Myocyte (in vitro differentiated cells): ENCODE measurements around the gene FXR2. TPM values are rescaled to one million over a fixed set of nuclear protein-coding genes. Genes with fewer than 3 reads are reported as not detected.

Experiments
- DNase-seq: peaks from one replicate; pipeline ENCODE4 v3.0.0-alpha.2; 2012; ENCODE audit warnings: low read depth
- total RNA-seq: library from RNA; depleted of rRNA; stranded (reverse); fragments of >200 nt; gene quantifications from 2 replicates; pipeline ENCODE4 v1.2.3, GENCODE V29; 2014

The FXR2 gene
- total RNA-seq, 1 donor from 2014 or later, result 85.2 TPM

DNA sequence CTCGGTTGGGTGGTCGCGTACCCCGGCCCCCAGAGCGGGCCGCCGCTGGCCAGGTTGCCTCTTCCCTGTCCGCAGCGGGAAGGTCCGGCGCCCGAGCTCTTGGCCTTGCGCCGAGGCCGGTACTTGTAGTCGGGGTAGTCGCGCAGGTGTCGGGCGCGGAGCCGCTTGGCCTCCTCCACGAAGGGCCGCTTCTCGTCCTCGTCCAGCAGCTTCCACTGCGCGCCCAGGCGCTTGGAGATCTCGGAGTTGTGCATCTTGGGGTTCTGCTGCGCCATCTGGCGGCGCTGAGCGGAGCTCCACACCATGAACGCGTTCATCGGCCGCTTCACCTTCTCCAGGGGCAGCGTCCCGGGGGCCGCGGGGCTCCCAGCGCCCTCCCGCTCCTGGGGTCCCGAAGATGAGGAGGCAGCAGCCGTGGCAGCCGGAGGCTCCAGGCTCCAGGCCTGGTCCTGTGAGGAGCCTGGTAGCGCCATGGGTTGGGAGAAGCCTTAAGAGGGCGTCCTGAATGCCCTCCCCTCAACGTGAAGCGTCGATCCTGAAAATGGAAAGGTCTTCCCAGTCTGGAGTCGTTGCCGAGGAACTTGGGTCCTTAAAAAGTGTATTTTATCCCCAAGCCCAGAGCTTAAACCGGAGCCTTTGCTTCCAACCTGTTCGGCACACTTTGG lies 25.4 kb downstream of the FXR2 start:
- DNase-seq, result peak; percentile 89

DNA sequence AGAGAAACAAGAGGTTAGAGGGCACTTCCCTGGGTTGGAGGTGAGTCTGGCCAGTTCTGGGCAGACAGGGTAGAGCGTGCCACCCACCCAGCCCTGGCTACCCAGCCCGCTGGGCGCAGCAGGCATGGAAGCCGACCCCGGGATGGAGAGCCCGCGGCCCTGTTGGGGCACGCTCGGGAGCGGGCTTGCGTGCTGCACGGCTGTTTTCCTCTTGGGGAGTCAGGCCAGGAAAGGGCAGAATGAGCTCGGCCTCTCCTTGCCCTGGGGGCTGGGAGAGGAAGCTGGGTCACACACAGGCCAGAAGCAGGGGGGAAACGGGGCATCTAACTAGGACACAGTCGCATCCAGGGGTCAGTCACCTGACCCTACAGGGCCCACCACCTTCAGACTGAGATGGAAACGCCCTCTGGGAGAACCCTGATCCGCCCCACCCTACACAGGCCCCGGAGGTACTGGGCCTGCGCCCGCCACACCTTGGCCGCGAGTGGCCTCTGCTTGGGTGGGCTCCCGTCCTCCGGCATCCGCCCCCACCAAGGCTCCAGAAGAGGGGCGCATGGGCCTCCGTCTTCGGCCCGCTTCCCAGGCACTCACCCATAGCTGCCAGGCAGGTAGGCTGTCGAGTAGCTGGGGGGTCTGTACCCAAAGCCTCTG lies 26.0 kb downstream of the FXR2 start:
- DNase-seq, result no peak

DNA sequence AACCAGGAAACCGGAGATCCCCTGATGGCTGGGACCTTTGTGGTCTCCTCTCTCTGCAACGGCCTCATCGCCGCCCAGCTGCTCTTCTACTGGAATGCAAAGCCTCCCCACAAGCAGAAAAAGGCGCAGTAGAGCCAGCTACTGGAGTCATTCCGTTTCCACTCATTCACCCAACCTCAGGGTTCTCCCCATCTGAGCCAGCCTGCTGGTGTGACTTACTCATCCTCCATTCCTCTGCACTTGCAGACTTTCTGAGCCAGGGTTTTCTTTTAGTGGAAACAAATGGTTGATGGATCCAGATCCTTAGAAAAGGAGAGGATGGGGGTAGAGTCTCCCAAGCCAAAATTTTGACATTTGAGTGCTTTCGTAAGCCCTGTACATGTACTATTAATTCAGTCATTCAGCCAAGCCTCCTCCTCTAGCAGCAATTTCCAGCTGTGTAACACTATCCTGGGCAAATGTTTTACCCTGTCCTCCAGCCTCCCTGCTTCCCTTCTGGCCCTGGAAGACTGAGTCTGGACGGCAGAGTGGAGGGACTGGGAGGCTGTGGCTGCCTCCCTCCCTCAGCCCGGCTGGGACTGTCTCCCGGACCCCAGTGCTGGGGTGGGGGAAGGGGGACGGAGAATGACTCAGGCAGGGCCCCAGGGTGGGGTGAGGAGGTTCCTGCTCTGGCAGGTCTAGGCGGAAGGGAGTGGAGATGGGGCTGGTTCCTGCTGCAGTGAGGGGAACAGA lies 27.1 kb downstream of the FXR2 start:
- DNase-seq, result peak; percentile 98

DNA sequence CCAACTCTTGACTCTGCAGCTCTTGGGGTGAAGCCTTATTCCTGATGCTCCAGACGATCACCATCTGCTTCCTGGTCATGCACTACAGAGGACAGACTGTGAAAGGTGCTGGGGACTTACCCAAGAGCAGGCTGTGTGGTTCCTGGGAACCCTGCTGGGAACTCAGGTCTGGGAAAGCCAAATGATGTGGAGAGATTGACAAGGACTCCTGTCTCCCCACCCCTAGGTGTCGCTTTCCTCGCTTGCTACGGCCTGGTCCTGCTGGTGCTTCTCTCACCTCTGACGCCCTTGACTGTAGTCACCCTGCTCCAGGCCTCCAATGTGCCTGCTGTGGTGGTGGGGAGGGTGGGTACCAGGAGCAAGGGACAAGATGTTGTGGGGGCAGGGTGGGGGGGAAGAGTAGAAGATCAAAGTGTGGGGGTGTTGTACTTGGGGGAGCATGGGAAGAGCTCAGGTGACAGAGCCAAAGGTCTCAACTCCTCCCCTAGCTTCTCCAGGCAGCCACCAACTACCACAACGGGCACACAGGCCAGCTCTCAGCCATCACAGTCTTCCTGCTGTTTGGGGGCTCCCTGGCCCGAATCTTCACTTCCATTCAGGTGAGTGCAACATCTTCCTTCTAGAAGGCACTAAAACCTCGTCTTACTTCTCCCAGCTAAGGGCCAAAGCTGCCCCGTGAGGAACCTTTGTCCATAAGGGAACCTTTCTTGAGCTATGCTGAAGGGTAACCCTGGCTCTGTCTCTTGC lies 27.9 kb downstream of the FXR2 start:
- peak; percentile 80 for DNase-seq

DNA sequence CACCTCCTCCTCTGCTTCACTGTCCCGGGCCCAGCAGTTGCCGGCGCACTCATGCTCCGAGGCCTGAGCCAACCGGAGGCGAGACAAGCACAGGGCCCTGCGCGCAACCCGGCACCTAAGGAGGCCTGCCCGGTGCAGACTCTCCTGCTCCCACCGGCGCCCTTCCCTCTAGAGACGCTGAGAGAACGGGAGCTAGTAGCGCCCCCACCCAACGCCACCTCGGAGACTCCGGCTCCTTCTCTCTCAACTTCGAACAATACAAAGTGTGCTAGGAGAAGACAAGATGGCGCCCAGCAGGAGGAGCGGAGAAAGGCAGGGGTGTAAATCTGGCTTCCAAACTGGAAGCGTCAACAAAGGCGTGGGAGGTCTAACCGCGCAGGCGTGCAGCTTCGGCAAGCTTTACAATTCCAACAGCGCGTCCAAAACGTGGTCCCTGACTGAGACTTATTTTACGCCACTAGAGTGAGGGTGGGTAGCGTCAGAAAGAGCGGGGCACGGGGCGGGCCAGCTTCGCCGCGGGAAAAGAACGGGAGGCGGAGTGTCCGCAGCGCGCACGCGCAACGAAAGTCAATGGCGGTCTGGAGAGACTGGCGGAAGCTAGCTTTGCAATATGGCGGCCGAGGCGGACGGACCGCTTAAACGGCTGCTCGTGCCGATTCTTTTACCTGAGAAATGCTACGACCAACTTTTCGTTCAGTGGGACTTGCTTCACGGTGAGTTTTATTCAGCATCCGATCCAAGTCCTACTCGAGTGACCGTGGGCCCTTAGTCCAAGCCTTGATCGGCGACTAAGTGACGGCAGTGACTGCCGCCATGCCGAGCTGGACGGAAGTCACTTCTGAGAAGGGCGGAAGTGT lies 31.2 kb downstream of the FXR2 start, which contains the start of gene MPDU1:
TSS of gene MPDU1 (plus strand) at position 600 of the 857 bp plus-strand sequence. CDS start at position 611, 11 bp downstream.
- peak; percentile 98 for DNase-seq

DNA sequence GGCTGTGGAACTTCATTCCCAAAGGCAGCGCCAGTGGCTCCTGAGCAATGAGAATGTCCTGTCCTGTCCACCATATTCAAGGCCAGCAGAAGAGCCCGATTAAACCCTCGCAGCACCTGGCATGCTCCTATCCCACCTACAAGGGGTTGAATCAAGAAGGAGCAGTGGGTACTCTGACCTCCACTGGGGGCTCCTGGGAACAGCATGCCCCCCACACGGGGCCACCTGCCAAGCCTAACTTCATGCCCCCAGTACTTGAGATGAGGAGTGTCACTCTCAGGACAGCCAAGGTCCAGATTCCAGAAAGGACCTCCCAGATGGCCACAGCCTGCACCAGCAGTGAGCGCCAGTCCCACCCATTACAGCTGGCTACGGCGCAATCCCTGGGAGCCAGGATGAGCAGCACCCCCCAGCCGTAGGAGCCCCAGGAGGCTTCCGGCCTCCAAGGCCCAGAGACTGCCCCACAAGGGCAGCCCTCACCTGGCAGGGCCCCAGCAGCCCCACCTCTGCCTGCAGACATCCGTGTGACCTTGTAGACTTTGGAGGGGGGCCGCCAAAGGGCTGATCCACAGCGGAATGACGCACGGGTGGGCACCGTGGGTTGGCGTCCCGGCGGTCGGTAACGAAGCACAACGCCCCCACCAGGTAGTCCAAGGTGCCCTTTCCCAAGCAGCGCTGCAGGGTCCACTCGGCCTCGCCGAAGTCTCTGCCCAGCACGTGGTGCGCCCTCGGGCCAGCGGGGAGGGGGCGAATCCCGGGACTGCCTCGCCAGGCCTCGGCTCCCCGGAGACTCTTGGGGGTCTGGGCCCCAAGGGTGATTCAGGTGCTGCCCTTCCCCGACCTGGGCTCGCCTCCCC lies 32.1 kb downstream of the FXR2 start:
- DNase-seq, result no peak

DNA sequence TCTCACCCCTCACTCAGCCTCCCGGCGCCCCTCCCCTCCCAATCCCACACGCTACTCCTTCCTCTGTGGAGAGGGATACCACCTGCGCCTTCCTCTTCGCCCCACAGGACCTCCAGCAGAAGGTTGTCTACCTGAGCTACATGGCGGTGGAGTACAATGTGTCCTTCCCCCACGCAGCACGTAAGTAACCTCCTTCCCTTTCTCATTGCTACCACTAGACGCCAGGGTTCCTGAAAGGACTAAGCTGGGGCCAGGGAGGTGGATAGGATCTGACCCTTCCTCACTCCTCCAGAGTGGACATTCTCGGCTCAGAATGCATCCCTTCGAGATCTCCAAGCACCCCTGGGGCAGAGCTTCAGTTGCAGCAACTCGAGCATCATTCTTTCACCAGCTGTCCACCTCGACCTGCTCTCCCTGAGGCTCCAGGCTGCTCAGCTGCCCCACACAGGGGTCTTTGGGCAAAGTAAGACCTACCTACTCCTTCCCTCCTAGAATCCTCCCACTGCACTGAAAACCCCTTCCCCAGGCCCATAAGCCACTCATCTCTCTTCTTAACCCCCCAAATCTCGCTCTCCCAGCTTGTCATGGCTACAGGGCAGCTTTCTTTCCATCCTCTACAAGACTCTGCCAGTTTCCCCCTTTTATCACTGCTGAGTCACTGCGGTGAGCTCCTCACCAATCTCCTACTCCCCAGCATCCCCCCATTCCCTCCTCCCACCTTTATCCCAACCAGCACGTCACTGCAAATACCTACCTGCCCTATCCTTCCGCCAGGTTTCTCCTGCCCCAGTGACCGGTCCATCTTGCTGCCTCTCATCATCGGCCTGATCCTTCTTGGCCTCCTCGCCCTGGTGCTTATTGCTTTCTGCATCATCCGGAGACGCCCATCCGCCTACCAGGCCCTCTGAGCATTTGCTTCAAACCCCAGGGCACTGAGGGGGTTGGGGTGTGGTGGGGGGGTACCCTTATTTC lies 33.8 kb downstream of the FXR2 start:
- no peak for DNase-seq

DNA sequence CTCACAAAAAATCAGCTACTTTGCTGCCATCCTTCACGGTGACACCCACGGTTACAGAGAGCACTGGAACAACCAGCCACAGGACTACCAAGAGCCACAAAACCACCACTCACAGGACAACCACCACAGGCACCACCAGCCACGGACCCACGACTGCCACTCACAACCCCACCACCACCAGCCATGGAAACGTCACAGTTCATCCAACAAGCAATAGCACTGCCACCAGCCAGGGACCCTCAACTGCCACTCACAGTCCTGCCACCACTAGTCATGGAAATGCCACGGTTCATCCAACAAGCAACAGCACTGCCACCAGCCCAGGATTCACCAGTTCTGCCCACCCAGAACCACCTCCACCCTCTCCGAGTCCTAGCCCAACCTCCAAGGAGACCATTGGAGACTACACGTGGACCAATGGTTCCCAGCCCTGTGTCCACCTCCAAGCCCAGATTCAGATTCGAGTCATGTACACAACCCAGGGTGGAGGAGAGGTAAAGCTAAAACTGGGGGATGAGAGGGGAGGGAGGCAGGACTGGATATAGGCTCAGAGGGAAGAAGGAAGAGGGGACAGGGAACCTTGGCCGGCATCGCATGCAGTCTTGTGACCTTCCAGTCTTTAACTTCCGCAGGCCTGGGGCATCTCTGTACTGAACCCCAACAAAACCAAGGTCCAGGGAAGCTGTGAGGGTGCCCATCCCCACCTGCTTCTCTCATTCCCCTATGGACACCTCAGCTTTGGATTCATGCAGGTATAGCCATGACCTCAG lies 34.7 kb downstream of the FXR2 start:
- peak; percentile 51 for DNase-seq

DNA sequence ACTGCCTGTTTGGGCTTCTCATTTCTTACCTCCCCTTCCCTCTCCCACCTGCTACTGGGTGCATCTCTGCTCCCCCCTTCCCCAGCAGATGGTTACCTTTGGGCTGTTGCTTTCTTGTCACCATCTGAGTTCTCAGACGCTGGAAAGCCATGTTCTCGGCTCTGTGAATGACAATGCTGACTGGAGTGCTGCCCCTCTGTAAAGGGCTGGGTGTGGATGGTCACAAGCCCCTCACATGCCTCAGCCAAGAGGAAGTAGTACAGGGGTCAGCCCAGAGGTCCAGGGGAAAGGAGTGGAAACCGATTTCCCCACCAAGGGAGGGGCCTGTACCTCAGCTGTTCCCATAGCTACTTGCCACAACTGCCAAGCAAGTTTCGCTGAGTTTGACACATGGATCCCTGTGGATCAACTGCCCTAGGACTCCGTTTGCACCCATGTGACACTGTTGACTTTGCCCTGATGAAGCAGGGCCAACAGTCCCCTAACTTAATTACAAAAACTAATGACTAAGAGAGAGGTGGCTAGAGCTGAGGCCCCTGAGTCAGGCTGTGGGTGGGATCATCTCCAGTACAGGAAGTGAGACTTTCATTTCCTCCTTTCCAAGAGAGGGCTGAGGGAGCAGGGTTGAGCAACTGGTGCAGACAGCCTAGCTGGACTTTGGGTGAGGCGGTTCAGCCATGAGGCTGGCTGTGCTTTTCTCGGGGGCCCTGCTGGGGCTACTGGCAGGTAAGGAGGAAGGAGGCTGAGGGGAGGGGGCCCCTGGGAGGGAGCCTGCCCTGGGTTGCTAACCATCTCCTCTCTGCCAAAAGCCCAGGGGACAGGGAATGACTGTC lies 35.5 kb downstream of the FXR2 start, which contains the start of gene CD68:
TSS of gene CD68 (plus strand) at position 638 of the 833 bp plus-strand sequence. CDS start at position 678, 40 bp downstream.
- DNase-seq, result peak; percentile 82

DNA sequence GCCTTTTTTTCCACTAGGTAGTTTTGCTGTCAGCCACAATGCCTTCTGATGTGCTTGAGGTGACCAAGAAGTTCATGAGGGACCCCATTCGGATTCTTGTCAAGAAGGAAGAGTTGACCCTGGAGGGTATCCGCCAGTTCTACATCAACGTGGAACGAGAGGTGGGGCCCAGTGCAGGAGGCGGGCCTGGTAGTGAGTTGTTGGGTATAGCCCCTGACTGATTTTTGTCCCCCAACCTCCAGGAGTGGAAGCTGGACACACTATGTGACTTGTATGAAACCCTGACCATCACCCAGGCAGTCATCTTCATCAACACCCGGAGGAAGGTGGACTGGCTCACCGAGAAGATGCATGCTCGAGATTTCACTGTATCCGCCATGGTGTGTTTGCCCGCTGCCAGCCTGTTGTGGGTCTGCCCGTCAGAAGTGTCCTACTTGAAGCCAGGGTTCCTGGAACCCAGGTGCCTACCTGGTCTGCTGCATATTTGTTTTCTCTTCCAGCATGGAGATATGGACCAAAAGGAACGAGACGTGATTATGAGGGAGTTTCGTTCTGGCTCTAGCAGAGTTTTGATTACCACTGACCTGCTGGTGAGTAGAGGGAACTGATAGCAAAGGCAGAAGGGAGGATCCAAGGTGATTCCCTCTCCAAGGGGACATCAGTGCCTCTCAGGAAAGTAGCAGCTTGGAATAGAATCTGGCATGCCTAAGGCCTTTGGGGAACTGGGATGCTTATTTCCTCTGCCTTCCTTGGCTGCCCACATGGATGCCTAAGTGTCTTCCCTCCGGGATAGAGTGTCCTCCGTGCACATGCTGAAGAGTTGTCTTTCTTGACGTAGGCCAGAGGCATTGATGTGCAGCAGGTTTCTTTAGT lies 37.1 kb downstream of the FXR2 start:
- no peak for DNase-seq

DNA sequence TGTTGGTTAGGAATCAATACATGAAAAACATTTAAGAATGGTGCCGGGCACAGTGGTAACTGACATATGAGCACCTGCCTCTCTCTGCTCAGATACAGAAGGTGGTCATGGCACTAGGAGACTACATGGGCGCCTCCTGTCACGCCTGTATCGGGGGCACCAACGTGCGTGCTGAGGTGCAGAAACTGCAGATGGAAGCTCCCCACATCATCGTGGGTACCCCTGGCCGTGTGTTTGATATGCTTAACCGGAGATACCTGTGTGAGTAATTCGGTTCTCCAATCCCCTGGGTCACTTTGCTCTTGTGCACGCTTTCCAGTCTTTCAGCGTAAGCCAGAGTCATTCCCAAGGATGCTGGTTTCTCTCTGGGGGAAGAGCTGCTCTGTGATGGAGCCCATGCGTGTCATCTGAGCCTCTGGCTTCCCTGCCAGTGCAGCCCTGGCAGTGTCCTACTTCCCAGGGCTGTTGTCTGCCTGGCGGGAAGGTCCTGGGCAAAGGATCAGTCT lies 38.2 kb downstream of the FXR2 start:
- DNase-seq, result no peak

DNA sequence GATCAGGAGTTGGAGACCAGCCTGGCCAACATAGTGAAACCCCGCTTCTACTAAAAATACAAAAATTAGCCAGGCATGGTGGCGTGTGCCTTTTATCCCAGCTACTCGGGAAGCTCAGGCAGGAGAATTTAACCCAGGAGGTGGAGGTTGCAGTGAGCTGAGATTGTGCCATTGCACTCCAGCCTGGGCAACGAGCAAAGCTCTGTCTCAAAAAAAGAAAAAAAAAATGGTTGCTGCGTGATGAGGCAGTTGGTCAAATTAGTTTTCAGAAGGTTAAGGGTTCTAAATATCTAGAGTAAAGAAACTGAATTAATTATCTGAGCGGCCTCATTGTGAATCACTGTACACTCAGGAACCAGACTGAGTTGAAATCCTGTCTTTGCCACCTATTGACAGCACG lies 38.7 kb downstream of the FXR2 start:
- no peak for DNase-seq

DNA sequence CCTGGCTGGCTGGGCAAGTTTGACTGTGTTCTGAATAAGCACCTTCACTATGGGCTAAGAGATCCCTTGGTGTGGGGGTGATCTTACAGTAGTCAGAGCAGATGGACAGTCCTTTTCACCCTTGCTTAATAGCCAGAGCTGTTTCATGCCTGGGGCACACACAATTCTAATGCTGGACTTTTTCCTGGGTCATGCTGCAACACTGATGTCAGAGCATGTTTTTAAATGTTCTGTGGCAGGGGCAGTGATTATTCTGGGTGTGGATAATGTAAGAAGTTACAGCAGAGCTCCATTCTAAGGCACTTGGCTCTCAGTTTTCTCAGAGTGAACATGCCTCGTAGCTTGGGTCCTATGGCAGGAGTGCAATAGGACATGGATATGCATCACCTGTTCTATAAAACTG lies 39.2 kb downstream of the FXR2 start:
- DNase-seq, result no peak

DNA sequence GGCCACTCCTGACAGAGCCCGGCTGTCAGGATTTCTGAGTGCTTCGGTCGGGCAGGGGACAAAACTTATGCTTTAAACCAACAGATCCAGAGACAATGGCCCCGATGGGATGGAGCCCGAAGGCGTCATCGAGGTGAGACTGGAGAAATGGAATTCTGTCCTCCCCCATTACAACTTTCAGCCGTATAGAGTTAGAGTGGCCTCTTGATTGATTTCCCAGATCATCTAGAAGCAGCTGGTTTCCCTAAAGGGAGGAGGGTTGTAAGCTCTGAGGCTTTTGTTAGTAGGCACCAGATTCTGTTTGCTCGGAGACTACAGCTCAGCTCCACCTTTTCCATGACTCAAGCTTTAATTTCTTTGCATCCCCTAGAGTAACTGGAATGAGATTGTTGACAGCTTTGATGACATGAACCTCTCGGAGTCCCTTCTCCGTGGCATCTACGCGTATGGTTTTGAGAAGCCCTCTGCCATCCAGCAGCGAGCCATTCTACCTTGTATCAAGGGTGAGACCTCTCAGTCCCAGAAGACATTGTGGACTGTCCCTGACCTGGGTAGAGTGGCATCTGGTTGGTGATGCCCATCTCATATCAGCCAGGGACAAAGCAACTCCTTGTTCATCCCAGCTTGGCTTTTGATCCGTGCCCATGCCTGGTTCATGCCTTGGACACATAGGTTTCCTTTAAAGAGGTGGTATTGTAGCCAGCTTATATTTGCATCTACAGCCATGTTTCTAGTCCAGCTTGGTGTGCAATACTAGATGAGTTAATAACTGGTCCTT lies 40.3 kb downstream of the FXR2 start:
- DNase-seq, result peak; percentile 35
